Hematopoietic multipotent progenitor cell treated with erythropoietin and hydrocortisone succinate and interleukin-3 and kit ligand, for 17 days (in vitro differentiated cells): ENCODE data around the gene KLHL40.

Source experiments
- DNase-seq: peaks from one replicate; pipeline ENCODE4 v3.0.0-alpha.2; 2015; ENCODE audit warnings: low spot score

Gene KLHL40

GRCh38 chr3:42685363-42685881 is at the start of gene KLHL40:
KLHL40 (plus strand) TSS chr3:42685537; CDS start chr3:42685619, 82 bp downstream.
- no peak for DNase-seq

- no peak for DNase-seq
These were observed 48.3 kb upstream of the KLHL40 start for GRCh38 chr3:42637001-42637400.

- DNase-seq, result no peak
These were observed 46.9 kb upstream of the KLHL40 start for GRCh38 chr3:42638339-42638842.

GRCh38 chr3:42639192-42639591 is 46.1 kb upstream of the KLHL40 start:
- DNase-seq, result no peak

GRCh38 chr3:42640129-42640528 is 45.2 kb upstream of the KLHL40 start:
- no peak for DNase-seq

- DNase-seq, result no peak
These were observed 44.5 kb upstream of the KLHL40 start for GRCh38 chr3:42640771-42641370.

GRCh38 chr3:42647821-42648459 is 37.4 kb upstream of the KLHL40 start:
- DNase-seq, result no peak

GRCh38 chr3:42649006-42649405 is 36.3 kb upstream of the KLHL40 start:
- no peak for DNase-seq

GRCh38 chr3:42649783-42650182 is 35.6 kb upstream of the KLHL40 start:
- no peak for DNase-seq

- no peak for DNase-seq
These were observed 33.9 kb upstream of the KLHL40 start for GRCh38 chr3:42651248-42652091.

GRCh38 chr3:42652251-42652610 is 33.1 kb upstream of the KLHL40 start:
- DNase-seq, result no peak

GRCh38 chr3:42652611-42653302 is 32.6 kb upstream of the KLHL40 start:
- no peak for DNase-seq

- DNase-seq, result no peak
These were observed 32.1 kb upstream of the KLHL40 start for GRCh38 chr3:42653303-42653559.

- DNase-seq, result no peak
These were observed 31.6 kb upstream of the KLHL40 start, which contains the start of gene ZBTB47 for GRCh38 chr3:42653560-42654330. ZBTB47 (plus strand) TSS chr3:42653697; CDS start chr3:42658356, 4,659 bp downstream.

- DNase-seq, result no peak
These were observed 30.8 kb upstream of the KLHL40 start for GRCh38 chr3:42654331-42655201.

GRCh38 chr3:42655331-42655888 is 29.9 kb upstream of the KLHL40 start:
- no peak for DNase-seq

GRCh38 chr3:42655980-42656679 is 29.2 kb upstream of the KLHL40 start:
- no peak for DNase-seq

- no peak for DNase-seq
These were observed 28.4 kb upstream of the KLHL40 start for GRCh38 chr3:42656680-42657610.
